G401.6 (cell line): Measurements from ENCODE around the gene C9.
"Not testable (repeated sequence)": the region's sequence is repeated elsewhere in the genome, so short reads cannot be mapped to it uniquely, and the experiment has no call there.

ENCODE experiments used
- FAIRE-seq: peaks from 2 replicates; lab custom pipeline; 2012; peaks lifted over from hg19 to GRCh38; lab: Jason Lieb, UNC

C9 gene

DNA sequence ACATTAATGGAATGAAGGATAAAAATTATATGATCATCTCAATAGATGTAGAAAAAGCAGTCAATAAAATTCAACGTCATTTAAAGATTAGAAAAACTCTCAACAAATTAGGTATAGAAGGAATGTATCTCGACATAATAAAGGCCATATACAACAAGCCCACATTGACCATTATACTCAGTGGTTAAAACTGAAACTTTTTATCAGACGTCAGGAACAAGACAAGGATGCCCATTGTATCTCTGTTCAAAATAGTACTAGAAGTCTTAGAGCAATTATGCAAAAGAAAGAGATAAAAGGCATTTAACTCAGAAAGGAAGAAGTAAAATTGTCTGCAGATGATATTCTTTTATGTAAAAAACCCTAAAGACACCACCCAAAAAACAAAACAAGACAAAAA is 40.8 kb downstream of the C9 start:
- FAIRE-seq, result no peak

DNA sequence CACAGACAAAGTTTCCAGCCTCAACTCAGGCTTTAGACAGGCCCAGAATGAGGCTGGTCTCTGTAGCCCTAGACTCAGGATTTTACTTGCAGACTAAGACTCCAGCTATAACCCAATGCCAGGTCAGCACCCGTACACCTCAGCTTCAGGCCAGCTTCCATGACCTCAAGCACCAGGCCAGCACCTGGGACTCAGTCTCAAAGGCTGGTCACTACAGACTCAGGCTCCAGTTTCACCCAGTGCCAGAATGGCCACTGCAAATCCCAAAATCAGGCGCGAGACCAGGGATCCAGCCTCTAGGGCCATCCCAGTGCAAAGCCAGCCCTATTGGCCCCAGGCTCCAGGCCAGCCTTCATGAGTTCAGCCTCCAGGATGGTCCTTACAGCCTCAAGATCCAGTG is 44.9 kb downstream of the C9 start:
- FAIRE-seq, result no peak

DNA sequence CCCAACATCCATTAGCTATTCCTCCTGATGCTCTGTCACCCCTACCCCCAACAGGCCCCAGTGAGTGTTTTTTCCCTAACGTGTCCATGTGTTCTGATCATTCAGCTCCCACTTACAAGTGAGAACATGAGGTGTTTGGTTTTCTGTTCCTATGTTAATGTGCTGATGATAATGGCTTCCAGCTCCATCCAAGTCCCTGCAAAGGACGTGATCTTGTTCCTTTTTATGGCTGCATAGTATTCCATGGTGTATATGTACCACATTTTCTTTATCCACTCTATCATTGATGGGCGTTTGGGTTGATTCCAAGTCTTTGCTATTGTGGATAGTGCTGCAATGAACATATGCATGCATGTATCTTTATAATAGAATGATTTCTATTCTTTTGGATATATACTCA is 47.8 kb downstream of the C9 start:
- FAIRE-seq, result not testable (repeated sequence)

DNA sequence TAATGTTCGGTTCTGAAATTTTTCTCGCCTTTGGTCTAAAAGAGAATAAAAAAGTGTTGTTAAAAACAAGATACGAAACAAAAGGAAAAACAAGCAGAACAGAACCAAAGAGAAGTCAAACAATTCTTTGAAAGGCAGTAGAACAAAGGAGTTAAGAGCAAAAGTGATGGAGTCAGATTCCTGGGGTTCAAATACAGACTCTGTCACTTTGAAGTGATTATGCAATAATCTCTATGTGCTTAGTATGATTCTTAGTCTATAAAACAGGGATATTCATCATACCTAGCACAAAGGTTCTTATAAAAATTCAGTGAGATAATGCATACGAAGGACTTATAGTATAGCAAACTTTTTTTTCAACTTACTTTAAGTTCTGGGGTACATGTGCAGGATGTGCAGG is 48.3 kb downstream of the C9 start:
- no peak for FAIRE-seq

DNA sequence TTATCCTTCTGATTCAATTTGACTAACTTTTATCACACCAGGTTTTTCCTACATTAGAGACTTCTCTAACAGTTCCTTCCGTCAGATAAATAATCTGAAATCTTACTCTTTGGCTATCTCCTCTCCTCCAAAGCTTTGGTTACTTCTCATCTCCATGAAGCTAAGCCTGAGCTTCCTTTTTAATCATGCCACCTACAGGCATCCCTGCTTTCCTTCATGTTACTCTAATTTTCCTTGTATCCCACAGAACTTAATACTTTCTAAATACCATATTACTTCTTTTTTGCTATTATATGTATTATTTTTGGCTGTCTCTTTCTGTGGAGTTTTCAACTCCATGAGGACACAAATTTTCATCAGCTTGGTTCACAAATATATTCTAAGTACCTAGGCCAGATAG is 49.7 kb downstream of the C9 start:
- no peak for FAIRE-seq

DNA sequence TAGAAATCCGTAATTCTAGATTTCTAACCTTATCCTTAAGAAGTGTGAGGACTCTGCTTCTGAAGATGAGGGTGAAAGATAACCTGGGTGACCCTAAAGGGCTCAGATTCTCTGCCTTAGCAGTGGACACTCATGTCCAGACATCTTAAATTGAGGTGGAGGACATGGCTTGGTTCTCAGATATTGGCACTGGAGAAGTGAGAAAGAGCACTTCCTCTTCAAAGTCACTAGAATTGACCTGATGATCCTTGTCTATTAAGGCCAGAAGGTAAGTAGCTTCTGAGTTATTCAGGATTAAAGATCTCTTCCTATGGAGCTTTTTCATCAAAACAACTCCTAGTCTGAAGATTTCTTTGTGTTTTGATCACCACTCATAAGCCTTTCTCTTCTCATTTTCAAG is 54.8 kb downstream of the C9 start:
- no peak for FAIRE-seq

DNA sequence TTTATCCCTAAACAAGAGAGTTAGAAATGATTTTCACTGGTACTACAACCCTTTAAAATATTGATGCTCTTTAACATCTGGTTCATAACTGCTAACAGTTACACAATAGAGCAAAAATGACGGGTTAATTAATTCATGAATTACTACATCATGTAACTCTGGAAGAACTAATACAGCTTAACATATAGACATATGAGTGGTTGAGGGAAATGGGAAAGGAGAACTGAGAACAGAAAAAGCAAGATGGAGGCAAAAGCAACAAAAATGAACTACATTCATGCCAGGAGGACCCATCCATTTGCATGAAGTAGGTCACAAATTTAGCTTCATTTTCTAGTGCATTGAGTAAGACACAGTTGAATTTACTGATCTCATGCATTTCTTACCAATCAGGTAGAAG is 61.8 kb downstream of the C9 start:
- no peak for FAIRE-seq

DNA sequence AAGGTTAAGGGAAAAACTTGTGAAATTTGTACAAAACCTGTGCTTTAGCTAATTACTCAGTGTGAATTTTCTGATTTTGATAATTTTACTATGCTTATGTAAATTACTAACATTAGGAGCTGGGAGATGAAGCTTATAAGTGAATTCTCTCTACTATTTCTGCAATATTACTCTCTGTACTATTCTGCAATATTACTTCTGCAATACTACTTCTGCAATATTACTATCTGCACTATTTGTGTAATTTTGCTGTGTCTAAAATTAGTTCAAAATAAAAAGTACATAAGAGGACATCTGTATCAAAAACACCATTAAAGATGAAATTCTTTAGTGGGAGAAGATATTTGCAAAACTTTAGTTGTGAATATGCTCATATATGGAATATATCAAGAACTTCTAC is 62.9 kb downstream of the C9 start:
- FAIRE-seq, result no peak

DNA sequence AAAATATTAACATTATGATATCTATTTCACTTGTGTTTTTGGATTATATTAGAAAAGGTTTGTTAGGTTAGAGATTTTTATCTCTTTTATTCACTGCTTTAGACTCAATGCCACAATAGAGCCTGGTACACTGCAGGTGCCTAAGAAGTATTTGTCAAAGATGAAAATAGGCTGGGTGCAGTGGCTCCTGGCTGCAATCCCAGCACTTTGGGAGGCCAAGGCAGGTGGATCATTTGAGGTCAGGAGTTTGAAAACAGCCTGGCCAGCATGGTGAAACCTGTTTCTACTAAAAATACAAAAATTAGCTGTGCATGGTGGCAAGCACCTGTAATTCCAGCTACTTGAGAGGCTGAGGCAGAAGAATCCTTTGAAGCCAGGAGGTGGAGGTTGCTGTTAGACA is 64.3 kb downstream of the C9 start:
- FAIRE-seq, result no peak

DNA sequence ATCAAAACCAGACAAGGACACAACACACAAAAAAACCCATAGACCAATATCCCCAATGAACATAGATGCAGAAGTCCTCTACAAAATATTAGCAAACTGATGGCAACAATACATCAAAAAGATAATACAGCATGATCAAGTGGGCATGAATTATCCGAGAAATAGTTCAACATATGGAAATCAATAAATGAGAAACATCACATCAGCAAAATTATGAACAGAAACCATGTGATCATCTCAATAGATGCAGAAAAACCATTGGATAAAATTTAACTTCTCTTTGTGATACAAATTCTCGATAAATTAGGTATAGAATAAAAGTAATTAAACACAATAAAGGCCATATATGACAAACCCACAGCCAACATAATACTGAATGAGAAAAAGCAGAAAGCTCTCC is 69.6 kb downstream of the C9 start:
- FAIRE-seq, result no peak

DNA sequence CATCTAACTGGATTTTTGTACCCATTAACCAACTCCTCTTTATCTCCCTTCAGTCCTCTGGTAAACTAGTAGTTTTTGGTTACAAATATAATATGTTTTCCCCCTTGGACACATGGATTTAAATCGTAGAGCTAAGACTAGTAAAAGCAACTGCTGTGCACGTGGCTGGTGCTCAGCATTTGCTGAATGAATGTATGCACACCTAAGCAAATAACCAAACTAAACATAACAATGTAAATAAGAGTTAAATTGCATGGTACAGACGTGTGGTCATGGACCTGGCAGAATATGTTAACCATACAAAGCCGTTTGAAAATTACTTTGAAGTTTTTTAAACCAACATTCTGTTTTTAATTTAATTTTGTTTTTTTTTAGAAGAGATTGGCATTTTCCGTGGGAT is 79.7 kb downstream of the C9 start:
- FAIRE-seq, result no peak

DNA sequence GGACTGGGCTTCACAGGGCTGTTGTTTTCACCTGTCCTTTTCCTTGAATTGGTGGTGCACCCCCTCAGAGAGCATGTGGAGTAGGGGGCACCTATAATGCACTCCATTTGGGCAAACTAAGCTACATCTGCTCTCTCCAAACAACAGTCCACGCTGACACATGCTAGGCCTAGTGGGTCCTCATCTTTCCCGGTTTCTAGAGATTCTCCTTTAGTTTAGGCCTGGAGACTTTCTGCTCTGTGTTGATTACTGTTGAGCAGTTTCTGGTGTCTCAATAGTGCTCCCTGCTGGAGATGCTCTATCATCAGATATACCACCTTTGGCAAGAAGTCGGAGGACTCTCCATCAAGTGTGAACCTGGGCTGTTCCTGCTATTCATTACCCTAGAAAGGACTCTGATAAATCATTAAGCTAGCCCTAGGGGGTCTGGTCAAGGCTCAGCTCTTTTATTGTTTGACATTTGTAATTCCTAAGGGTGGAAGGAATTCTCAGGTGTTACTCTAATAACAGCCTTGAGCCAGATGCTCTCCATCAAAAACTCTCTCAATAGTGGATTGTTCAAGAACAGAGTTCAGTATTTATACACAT is 81.0 kb downstream of the C9 start:
- no peak for FAIRE-seq

DNA sequence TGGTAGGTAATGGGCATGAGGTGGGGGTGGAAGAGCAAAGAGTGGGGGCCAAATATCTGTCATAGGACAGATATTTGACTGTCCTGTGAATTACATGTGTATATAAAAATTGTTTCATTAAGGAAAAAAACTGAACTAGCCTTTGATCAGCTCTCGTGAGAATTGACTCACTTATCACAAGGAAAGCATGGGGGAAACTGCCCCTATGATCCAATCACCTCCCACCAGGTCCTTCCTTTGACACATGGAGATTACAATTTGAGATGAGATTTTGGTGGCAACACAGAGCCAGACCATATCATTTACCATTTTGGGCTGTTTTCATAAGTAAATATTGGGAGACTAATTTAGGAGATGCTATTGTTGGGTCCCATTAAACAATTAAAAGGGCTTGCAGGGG is 81.7 kb downstream of the C9 start:
- FAIRE-seq, result no peak

DNA sequence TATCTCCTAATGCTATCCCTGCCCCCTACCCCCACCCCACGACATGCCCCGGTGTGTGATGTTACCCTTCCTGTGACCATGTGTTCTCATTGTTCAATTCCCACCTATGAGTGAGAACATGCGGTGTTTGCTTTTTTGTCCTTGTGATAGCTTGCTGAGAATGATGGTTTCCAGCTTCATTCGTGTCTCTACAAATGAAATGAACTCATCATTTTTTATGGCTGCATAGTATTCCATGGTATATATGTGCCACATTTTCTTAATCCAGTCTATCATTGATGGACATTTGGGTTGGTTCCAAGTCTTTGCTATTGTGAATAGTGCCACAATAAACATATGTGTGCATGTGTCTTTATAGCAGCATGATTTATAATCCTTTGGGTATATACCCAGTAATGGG is 88.4 kb downstream of the C9 start:
- FAIRE-seq, result not testable (repeated sequence)

DNA sequence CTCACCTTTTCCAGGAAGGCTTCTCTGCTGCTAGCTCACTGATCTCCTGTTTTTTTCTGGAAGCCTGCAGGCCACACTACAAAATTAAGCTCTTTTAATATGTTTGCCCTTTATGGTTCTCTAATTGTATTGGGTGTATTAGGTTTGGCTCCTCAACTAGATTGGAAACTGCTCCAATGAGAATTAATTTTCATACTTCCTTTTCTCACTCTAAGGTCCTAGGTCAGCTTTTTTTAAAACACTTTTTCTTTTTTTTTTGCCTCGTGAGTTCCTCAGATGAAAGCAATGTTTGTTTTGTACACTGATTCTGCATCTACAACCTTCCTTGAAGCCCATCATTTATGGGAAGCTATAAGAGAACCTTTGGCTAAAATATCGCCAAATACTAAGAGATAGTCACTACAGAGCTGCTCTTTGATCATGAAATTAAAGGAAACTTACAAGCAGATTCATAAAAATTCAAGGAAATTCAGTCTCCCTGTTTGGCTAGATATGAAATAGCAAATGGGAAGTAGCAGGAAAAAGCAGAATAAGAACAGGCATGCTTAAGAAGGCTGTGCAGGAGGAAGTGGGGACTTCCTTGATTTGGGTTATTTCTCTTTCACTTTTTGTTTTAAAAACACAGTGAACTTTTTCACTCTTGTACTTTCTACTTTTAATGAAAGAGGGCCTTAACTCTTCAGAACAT is 89.8 kb downstream of the C9 start:
- FAIRE-seq, result no peak

DNA sequence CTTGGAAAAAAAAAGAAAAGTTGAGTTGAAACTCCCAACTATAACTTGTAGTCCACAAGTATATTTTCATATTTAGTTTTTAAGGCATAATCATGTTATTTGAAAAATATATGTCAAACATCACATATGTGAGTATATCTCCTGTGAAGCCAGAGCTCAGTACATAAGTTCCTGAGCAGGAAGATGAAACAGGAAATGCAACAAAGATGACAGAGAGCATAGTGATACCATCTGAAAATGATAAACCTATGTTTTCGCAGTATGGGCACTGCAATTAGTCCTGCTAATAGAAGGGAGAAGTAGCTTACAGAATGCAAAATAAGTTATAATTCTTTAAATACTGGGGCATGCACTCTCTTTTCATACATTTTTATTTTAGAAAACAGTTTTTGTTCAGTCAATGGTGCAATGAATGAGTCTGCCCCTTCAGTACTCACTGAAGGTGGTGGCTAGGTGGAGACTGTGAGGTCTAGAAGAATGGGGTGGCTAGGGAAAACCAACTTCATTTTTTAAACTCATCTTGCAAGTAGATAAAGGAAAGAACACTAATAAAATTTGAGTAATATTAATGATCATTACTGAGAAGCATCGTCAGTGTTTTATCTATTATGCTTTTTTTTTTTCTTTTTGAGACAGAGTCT is 90.9 kb downstream of the C9 start:
- FAIRE-seq, result no peak

DNA sequence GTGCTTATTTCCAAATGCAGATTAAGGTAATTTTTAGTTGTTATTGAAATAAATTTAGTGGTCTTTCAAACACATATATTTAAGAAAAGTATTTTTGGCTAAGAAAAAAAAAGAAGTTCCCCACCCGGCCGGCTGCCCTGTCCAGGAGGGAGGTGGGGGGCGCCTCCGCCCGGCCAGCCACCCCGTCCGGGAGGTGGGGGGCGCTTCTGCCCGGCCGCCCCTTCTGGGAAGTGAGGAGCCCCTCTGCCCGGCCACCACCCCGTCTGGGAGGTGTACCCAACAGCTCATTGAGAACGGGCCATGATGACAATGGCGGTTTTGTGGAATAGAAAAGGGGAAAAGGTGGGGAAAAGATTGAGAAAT is 91.4 kb downstream of the C9 start:
- FAIRE-seq, result not testable (repeated sequence)

DNA sequence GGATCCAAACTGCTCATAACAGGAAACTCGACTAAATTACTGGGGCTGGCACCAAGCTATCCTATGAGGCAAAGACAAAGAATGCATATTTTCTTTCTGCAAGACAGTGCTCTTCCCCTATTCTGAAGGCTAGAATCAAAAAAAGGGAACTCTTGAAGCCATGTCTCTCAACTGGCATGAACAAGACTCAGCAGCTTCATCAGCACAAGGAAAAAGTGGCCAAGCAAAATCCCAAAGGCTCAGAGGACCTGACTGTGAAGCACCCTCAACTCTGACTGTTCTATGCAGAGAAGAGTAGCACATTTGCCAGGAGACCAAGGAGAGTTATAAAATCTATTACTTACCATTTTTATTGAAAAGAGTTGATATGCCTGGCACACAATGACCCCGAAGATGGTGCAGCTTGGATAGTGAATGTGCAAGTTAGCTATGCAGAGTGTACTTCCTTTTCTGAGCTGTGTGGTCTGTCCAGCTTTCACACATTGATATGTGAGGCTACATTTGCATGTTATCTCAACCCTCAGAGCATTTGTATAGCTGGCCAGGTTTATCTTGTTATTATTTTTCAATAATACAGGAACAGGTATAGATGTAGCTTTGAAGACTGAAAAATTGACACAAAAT is 94.0 kb downstream of the C9 start:
- no peak for FAIRE-seq

DNA sequence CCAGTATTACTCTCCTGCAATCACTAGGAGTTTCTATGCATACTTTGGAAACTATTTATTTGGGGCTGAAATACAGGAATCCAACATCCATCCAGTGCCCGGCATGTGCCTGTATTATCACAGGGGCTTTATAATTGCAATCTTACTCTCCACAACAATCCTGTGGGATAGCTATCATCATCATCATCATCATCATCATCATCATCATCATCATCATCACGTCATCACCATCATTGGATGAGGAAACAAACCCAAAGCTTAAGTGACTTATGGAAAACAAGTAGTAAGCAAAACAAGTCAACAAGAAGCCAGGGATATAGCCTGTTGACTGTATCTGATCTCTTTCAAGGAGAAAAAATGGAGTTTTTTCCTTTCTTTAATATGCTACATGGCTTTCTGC is 97.1 kb downstream of the C9 start:
- FAIRE-seq, result no peak

DNA sequence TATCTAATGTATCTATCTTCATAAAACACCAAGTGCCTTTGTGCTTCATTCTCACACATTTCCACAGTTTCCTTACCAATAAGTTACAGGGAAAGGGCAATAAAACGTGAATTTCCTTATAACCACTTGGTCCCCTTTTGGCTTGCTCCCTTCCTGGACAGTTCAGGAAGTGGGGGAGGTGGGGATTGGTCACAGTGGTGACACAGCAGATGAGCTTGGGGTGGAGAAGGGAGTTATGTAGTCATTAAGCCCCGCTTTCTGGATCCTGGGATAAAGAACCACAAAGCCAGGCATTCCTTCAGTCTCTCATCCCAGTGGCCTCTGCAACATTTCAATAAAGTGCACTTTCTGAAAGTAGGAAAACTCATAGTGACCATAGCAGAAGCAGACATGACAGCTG is 97.9 kb downstream of the C9 start:
- FAIRE-seq, result no peak

DNA sequence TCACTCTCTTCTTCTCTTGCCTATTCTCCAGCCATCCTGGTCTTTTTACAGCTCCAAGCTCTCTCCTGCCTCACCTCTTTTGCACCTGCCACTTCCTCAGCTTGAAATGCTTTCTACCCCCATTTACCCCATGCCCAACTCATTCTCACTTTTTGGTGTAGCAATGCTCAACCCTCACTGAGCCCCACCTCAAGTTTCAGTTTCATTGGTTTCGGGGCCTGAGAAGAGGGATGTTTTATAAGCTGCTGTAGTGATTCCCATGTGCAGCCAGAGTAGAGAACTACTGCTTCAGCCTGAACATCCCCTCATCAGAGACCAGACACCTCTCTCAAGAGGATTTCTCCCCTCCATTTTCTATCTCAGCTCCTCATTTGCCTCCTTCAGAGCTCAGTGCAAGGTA is 99.8 kb downstream of the C9 start:
- FAIRE-seq, result no peak

DNA sequence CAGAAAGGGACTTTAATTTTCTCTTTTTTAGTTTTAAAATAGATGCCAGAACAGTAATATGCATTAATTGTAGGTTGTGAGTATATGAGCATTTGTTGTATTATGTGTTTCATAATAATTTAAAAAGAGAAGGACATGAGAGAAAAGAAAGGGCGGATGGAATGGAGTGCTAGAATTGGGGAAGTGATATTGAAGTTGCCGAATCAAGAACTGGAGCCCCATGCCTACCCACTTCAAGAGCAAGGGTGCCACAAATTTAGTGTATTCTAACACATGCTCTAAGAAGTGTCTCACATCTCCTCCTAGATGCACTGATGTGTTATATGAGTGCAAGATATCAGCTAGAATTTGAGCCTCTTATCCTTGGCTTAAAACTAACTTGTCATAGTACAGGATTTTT is 101.3 kb downstream of the C9 start:
- FAIRE-seq, result no peak

DNA sequence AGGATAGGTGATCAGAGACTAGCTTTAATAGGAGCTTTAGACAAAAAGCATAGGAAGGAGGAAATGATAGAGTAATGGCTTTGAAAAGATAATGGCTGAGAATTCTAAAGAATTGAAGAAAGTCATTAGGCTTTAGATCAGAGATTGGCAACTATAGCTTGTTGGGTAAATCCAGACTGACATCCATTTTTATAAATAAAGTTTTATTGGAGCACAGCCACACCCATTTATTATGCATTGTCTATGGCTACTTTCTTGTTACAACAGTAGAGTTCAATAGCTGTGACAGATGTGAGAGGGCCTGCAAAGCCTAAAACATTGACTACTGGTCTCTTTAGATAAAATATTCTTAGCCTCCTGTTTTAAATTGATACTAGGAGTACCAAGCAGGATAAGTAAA is 104.2 kb downstream of the C9 start:
- no peak for FAIRE-seq

DNA sequence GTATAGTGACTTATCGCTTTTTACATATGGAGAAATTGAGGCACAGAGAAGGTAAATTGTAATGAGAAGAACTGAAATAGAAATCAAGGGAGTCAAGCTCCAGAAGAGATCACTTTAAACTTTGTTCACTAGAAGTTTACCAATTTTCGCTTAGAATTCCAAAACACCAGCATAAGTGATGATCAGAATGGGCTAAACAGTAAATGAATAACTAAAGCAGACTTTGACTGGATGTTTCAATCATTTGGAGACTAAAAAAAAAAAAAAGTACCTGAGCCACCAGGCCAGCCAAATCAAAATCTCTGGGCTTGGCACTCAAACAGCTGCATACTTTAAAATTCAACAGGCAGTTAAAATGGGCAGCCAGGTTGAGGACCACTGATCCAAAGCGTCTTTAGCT is 106.7 kb downstream of the C9 start:
- FAIRE-seq, result no peak
